DND-41 (cell line): ENCODE measurements around the gene STK32C.

Experiments
- CTCF ChIP-seq: IDR thresholded peaks from 2 replicates; pipeline ENCODE4 v1.5.1; 2012; ENCODE audit warnings: borderline replicate concordance, low read length, moderate library complexity, mild to moderate bottlenecking; ENCODE audit not compliant: poor library complexity, severe bottlenecking; ENCODE audit errors: extremely low read depth
- EZH2 ChIP-seq: IDR thresholded peaks from 3 replicates; pipeline ENCODE4 v1.6.1; 2012; ENCODE audit warnings: borderline replicate concordance, low read depth, mild to moderate bottlenecking, moderate library complexity, low read length, inconsistent platforms; ENCODE audit not compliant: severe bottlenecking

- TF ChIP-seq CTCF (no peak), EZH2 (no peak)
Measured at GRCh38 chr10:132188331-132188730, 119.4 kb downstream of the STK32C start.
